GM18498 (cell line): Measurements from ENCODE around the gene SOX21.

Experiments used
- ATAC-seq: cut with Tn5 transposase; IDR thresholded peaks from one replicate; pipeline ENCODE4 v1.9.1; 2021; ENCODE audit warnings: mild to moderate bottlenecking, moderate library complexity; ENCODE audit not compliant: unreplicated experiment

SOX21 gene

DNA sequence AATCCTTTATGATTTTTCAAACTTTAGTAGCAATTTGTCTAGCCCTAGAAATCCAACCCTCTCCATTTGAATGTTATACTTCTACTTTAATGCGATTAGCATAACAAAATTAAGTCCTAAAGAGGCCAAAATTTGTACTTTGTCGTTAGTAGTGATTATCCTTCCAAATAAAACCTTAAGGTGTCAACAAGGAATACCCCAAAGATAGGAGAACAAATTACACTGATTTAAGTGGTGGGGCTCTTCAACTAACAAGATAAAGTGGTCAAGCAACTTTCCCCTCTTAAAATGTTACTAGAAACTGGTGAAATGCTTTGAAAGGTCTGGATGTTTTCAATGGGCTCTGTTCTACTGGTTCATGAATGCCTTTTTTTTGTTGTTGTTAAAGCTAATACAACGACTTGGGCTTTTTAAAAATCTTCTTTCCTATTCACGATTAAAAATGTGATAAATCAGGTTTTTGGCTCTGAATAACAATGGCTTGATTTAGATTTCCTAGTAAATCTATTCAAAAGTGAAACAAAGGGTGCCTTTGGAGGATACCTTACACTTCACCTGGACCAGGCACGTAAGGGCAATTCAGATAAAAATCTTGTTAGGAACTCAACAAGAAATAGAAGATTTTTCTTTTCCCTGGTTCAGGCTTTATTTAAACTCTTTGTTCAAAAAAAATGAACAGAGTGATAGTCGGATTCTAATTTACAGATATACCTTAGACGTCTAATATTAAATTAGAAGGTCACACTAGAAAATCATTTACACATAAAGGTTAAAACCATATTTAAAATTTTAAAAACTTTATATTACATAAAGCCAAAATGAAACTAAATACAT lies 3.1 kb downstream of the SOX21 start:
- ATAC-seq: no peak

DNA sequence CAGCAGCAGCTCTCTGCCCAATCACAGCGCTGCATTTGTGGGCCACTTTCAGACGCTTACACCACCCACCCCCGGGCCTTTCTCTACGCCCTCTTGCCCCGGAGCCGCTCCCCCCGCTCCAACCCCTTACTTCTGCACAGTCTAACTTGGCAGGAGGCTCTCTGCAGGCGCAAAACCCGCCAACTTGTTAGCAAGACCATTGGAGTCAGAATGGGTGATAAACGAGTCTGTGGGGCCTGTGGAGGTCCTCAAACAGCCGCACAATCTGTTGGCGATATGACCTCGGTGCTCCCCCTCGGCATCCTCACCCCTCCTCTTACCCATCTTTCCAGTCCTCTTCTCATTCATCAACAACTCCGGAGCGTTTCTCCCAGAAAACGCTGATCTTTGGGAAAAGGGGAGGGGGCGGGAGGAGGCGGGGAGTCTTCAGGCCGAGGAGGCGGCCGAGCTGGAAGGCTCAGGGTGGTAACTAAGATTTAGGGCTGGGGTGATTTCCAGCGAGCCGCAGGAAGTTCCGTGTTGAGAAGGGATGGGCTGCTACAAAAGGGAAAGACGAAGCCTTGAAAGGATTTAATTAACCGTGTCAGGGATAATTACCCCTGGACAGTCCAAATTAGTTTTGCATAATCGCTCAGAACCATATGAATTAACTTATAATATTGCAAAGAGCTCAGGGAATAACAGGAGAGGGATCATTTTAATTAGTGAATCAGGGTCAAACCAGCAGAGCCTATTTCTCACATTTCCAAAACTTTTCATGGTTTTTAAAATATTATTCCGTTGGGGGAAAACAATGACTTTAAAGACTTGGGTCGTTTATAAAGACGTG lies 4.1 kb downstream of the SOX21 start:
- ATAC-seq: no peak

DNA sequence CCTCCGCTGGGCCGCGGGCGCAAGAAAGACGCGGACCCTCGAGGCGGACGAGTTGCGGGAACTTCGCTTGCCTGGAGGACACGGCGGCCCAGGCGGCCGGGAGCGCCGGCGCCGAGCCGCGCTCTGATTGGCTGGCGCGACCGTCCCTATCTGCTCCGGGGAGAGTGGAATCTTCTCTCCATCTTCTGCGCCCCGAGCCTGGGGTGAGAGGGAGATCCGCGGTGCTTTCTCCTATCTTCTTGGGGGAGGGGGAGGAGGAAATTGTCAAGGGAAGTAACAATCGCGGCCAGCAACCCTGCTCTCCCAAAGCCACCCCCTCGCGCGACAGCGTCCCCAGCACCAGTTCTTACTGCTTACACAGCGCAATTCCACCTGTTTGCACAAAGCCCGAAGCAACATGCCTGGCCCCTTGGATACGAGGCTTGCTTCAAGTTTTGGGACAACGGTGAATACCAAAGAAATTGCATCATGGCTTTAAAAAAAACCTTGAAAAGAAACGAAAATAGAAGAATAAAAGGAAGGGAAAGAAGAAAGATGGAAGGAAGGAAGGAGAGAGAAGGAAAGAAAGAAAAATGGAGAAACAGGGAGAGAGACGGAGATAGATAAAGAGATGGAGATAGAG lies 4.8 kb downstream of the SOX21 start:
- no peak for ATAC-seq

DNA sequence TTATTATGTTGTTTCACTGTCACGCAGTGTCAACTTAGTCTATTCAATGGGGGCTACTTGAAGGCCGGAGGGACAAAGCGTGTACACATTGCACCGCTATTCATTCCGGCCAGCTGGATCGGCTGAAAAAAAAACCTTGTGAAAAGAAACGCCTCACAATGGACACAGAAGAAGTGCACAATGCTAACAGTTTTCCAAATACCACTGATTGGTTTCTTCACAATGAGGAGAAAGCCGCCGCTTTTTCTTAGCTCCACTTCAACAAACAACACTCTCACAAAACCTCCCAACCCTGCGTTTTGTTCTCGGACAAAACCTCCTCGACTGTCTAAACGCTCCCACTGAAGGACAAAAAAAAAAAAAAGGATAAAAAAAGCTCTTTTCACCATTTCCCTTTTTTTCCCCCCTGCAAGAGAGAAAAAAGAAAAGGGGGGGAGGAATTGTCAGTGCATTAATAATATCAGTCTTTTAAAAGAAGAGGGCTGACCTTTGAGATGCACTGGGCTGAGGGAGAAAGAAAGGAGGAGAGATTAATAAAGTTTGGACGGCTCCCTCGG lies 5.4 kb downstream of the SOX21 start:
- no peak for ATAC-seq

DNA sequence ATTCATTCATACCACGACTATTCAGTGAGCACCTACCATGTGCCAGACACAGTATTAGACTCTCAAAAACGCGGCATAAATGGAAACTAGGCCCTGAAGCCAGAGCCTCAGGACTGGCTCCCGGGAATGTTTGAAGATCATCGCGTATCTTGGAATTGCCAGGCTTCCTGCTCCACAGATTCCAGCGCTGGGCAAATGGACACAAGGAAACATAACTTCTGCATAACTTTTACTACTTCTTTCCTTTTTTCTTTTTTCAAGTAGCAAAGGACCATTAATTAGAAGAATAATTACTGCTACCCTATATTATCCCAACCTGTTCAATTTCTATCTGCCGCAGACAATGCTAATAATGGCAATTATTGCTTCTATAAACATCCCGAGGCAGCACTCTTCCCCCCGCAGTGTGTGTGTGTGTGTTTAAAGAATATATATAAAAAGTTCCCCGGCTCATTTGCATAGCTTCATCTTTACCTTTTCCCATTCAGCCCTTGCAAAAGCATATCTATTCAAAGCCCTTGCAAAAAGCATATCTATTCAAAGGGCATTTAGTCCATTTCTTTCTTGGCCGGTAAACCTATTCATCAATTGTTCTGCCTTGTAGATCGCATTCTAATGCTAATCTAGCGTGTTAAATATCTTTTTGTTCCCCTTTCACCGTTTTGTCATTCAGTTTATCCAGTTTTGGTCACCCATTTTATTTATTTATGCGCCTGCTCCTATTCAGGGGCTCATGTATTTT lies 6.1 kb downstream of the SOX21 start:
- ATAC-seq: no peak

DNA sequence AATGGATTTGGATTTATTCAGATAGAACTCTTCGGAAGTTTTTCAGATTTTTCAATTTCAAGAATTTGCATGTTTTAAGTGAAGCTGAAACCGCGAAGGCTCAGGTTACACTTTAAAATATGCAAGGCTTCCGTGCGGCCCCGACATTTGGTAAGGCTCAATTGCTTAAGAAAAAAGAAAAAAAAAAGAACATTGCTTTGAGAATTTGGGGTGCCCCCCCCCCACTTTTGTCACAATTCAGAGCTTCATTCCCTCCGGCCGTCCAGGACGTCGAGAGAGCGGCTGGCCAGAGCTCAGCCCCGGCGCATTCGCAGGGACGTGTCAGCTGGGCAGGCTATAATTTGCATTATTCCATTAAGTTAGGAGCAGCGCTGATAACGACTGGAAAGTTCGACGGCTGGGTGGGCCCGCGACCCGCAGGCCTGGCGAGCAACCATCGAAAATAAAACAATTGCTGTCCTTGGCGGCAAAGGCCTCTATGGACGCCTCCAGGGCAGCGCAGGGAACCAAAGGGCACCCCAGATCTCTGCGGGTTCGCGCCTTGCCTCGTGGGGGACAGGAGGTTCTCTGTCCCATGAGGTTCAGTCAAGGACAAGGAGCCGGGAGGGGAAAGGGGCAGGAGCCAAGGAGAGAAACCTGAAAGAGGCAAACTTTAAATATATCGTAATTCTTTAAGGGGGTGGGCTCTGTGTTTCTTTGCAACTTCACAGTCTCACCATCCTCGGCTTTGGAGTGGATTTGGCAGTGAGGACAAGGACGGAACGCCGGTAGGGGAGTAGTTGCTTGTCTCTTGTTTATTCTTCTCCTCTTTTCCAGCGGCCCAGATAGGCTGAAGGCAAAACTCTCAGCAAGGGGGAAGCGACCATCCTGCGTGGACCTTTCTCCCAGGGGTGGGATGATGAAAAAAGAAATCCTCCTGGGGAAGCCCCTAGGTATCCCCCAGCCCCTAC lies 7.0 kb downstream of the SOX21 start:
- no peak for ATAC-seq

DNA sequence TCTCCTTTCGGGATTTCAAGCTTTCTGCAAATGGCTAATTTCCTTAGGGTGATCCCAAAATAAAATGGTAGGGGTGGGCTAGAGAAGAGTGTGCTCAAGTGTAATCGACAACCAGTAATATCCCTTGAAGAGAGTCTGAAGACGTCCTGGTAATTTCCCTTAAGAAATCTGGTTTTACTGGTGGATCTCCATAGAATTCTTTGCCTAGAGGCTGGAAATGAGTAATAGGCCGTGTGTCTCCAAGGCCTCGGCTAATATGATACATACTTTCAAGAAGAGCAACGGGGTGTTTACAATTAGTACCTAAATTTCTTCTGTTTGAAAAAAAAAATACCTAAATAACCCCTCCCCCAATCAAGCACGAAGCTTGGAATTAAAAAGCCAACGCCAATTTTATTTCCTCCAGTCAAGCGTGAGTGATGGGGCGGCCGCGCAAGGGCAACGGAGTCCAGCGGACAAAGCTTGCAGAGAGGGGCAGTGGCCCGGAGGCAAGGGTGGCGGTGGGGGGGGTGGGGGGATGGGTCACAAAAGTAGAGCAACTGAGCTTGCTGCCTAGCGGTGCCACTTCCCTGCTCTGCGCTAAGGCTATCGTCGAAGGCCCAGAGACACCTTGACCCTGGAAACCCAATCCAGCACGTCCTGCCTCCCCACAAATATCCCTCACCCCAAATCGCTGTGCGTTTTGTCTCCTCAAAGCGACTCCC lies 7.8 kb downstream of the SOX21 start:
- no peak for ATAC-seq

DNA sequence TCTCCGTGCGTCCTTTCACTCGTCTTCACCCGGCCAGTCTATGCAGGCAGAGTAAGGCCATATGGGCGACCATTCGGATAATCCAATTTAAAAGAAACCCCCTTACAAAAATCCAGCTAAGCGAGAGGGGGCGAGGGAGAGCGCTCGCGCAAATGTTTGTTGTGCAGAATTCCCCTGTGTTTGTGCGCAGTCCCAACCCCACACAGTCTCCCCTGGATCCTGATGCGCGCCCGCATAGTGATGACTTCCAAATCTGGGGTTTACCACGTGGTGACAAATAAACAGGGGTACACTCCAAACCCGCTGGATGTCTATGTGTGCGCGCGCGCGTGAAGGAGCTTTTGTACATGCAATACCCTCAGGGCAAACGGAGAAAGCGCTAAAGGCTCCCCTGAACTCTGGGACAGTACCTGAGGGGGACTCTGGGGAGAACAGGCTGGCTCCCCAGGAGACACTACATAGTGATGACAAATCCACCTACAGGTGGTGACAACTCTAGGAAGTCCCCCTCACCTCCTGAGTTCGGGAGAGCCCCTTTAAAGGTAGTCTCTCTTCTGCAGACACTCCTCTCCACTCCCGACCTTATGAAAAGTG lies 8.5 kb downstream of the SOX21 start:
- ATAC-seq: no peak

DNA sequence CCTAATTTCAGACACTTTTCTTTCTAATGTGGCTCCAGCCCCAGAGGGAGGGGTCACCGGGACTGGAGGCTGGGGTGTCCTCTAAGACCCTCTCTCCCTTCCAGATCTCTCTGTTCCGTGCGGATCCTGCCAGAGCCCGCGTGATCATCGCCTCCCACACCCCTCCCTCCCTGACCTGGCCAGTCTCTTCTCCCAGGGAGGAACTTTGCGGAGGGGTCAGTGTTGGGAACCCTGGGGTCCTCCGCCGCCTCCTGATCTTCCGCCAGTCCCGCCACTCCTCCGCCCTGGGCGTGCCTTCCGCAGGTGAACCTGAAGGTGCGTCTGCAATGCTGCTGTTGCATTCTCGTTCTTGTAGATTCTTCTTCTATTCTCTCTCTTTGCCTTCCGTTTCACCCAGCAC lies 9.1 kb downstream of the SOX21 start:
- ATAC-seq: no peak

DNA sequence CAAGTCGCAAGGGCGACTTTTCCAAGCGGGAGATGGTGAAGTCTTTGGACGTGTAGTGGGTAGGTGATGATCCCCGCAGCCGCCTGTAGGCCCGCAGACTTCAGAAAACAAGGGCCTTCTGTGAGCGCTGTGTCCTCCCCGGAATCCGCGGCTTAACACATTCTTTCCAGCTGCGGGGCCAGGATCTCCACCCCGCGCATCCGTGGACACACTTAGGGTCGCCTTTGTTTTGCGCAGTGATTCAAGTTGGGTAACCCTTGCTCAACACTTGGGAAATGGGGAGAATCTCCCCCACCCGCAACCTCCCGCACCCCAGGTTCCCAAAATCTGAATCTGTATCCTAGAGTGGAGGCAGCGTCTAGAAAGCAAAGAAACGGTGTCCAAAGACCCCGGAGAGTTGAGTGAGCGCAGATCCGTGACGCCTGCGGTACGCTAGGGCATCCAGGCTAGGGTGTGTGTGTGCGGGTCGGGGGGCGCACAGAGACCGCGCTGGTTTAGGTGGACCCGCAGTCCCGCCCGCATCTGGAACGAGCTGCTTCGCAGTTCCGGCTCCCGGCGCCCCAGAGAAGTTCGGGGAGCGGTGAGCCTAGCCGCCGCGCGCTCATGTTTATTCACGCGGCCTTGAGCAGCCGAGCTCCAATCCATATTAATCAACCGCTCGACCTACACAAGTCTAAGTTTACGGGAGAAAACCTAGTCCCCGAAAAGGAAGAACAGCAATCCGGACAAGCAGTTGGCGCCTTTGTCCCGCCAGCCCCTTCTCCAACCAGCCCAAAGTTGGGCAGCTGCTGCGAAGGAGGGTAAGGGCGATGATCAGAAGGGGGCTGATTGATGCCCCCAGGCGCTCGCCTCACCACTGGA lies 9.9 kb downstream of the SOX21 start:
- no peak for ATAC-seq

DNA sequence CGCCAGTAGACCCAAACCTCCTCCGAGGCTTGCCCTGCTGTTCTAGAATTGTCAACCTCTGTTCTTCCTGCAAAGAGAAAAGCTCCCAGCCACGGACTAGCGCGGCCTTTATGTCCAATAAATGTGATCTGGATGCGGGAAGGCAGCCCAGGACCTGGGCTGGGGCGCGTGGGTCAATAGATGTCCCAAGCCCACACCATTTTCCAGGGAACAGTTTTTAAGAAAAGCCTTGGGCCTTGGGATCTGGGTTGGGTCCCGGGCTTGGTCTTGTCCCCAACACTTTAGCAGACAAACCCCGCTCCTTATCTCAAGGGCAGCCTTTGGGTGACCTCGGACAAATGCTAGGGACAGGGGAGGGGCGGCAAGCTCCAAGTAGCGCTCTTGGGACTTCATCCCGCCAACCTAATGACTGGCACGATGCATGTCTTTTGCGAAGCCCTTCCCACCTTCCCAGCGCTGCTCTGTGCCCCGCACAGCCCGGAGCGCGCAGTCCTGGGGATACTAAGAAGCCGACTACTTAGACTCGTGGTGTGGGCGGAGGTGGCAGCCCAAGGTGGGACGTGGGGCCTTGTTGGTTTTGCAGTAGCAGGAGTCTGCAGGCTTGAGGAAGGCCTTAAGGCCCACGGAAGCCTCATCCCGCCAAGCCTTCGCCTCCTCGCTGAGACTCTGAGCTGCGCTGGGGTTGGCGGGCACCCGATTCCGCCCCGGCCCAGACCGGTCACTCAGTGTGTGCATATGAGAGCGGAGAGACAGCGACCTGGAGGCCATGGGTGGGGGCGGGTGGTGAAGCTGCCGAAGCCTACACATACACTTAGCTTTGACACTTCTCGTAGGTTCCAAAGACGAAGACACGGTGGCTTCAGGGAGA lies 10.8 kb downstream of the SOX21 start:
- ATAC-seq: no peak

DNA sequence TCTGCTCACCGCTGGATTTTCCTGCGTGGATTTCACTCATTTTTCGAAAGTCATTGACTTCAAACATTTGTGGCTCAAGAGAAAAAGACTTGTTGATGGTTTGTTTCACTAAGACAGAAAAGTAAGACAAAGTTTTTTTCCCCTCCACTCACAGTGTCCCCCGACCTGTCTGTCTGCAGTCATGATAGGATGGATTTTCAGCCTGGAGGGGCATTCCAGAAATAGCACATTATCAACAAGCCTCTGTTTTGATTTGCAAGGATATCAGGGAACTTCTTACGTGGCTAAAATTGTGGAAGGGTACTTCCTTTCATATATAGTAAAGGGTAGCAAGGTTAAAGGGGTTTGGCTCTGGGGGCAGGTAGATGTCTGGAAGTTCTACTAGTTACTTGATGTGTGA lies 11.8 kb downstream of the SOX21 start:
- ATAC-seq: no peak

DNA sequence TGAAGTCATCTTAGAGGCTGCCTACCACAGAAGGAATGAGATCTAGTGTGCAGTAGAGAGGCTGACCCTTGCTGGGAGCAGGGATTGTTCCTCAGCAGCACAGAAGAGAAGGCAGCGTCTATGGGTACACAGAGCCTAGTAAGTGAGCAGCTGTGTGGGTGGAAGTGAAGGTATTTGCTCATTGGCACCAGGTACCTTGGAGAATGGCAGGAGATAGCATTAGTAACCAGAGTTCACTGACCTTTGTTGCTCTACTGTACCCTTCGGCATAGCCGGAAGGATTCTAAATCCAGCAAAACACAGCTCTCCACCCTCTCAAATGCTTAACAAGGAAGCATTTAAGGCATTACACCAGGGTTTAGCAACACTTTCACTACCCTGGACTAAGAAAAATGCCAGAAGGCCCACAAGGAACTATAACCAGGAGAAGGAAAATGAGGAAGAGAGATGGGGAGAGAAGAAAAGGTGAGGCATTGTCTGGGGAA lies 12.3 kb downstream of the SOX21 start:
- no peak for ATAC-seq

DNA sequence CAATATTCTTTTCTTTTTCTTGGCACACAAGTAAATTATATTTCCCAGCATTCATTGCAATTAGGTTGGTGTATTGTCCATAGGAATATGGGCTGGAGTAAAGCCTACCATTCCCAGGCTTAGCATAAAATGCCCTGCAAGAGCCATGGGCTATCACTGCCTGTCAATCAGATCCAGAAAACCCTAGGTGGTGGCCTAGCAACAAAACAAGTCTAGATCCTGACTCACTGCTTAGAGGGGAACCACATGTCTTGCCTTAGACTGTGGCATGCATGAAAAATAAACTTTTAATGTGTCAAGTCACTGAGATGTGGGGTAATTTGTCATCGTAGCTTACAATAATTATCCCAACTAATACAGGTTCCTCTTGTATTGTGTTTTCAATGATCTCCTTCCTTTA lies 16.2 kb downstream of the SOX21 start:
- no peak for ATAC-seq

DNA sequence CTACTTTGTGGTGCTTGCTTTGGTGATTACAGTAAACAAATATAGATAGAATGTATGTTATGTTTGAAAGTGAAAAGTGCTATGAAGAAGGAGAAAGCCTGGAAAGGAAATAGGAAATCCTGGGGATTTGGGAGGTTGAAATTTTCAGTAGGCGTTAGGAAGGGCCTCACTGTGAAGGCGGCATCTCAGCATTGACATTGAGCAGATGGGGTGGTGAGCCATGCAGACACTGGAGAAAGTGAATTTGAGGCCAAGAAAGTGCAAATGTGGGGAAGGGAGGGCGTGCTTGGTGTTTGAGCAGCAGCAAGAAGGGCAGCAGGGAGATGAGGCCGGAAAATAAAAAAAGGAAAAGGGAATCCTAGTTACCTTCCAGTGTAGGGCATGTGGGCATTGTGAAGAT lies 20.3 kb downstream of the SOX21 start:
- ATAC-seq: no peak

DNA sequence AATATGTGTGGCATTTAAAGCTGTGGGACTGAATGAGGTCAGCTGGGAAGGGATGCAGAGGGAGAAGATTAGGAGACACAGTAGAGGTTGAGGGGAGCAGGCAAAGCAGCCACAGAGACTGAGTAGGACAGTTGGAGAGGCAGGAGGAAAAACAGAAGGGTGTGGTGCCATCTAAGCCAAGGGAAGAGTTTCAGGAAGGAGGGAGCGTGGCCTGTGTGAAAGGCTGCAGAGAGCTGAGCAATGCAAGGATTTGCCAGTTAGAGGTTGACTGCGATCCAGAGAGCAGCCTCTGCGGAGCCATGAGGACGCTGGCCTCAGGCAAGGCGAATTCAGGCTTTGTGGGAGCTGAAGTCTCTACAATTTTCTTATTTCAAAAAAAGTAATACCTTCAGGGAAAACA lies 28.9 kb downstream of the SOX21 start:
- no peak for ATAC-seq

DNA sequence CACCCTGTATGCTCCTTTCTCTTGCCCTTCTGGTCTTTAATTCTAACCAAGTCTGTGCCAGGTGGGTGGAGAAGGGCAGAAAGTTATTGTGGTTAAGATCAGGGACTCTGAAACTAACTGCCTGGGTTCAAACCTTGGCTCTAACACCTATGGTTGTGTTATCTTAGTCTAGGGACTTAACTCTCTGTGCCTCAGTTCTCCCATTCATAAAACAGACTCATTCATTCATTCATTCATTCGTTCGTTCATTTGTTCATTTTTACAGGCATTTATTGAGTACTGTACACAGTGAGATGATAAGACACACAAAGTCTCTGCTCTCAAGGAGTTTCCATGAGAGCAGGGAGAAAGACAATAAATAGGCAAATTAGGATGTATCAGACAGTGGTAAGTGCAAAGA lies 30.1 kb downstream of the SOX21 start:
- no peak for ATAC-seq
